ENCODE data around the gene KDM4B. TPM values are rescaled to one million over a fixed set of nuclear protein-coding genes. Genes with fewer than 3 reads are reported as not detected.

Gene KDM4B
- total and polyA plus RNA-seq, 2 donors (not counting 1 experiment from before 2014, with no cell fraction given): 75.5 to 205 TPM

- intact Hi-C loops (cut with micrococcal nuclease): no loop called here
- Mint-ChIP-seq H3K4me1 (peaks cover 2% of the 10 kb centered on the region), H3K9me3 (ENCODE audit: insufficient read depth) (no peaks in the 10 kb centered on the region), H3K4me3 (no peak overlapping the region), H3K27me3 (no peaks in the 10 kb centered on the region), H3K27ac (no peak overlapping the region)
- Histone ChIP-seq H3K27me3 (replicated peaks in 1 of 4; ENCODE audit: control extremely low read depth in 1 of 4, control insufficient read depth in 3 of 4, insufficient read depth in 4 of 4, low read length in 3 of 4) (no peaks in the 10 kb centered on the region), H3K9ac (ENCODE audit: low read length) (no peak overlapping the region), H3K4me2 (replicated peaks; ENCODE audit: low read depth, low read length, poor library complexity, severe bottlenecking) (no peak overlapping the region), H4K20me1 (ENCODE audit: control insufficient read depth, insufficient read depth, low read length, poor library complexity, severe bottlenecking) (peaks cover 42% of the 10 kb centered on the region), H3K9me3 (ENCODE audit: control extremely low read depth in 1 of 3, control insufficient read depth in 2 of 3, insufficient read depth in 1 of 3, low read length in 2 of 3) (no peaks in the 10 kb centered on the region), H3K4me3 (ENCODE audit: control extremely low read depth in 1 of 5, extremely low read depth in 1 of 5, insufficient read depth in 1 of 5, low read depth in 2 of 5, low read length in 4 of 5) (no peak overlapping the region), H2AFZ (ENCODE audit: insufficient read depth, low read depth, low read length, poor library complexity, severe bottlenecking) (no peak overlapping the region), H3K4me1 (ENCODE audit: control insufficient read depth in 2 of 2, insufficient read depth in 2 of 2, low read length in 2 of 2) (no peaks in the 10 kb centered on the region), H3K36me3 (replicated peaks in 1 of 2; ENCODE audit: control extremely low read depth in 1 of 2, control insufficient read depth in 1 of 2, extremely low read depth in 1 of 2, insufficient read depth in 2 of 2, low read length in 1 of 2) (peaks cover 0 to 24% of the 10 kb centered on the region in 2 experiments), H3K79me2 (ENCODE audit: control insufficient read depth, insufficient read depth, low read length) (peaks cover 14% of the 10 kb centered on the region), H3K27ac (ENCODE audit: low read length in 2 of 2) (no peak overlapping the region)
- DNase-seq: peak; percentile 48
- ChIA-PET CTCF (interaction anchor here (0.9 to 2.1 kb wide), 9 partner anchors 8 to 540 kb away, joined by 3 to 6 read pairs (median 4); no protein-coding TSS in a partner anchor), POLR2A (no interaction called here)
- WGBS (ENCODE audit: insufficient coverage): 67% methylated on average over 13 of the region's 14 CpGs
- TF ChIP-seq EZH2 (IDR thresholded peaks at IDR 0.05; ENCODE audit: borderline replicate concordance, insufficient read depth, low read depth, low read length, poor library complexity, severe bottlenecking) (no peak), CTCF (IDR thresholded peaks at IDR 0.05) (peak; percentile 58)
- ATAC-seq (ENCODE audit: low read depth): peak; percentile 54
Observed at GRCh38 chr19:5038631-5039271, 69.8 kb downstream of the KDM4B start.

Data from B cell (primary cell).